Measurements from ENCODE around the gene VSNL1.

VSNL1 gene

GRCh38 chr2:17610521-17610920 lies 70.0 kb downstream of the VSNL1 start:
- H3K9me3 ChIP-seq (ENCODE audit: severe bottlenecking) = no peaks in the 10 kb centered on the region
- H3K27me3 ChIP-seq (ENCODE audit: insufficient read depth, low read depth, severe bottlenecking) = no peaks in the 10 kb centered on the region
- no peak overlapping the region for H3K27ac ChIP-seq
- TF ChIP-seq CTCF (IDR thresholded peaks at IDR 0.05; ENCODE audit: low read depth, low read length) = no peak
- H3K4me3 ChIP-seq (ENCODE audit: low read depth, low read length) = no peak overlapping the region
- no peak for DNase-seq
- no peaks in the 10 kb centered on the region for H3K36me3 ChIP-seq

GRCh38 chr2:17611036-17611435 lies 70.5 kb downstream of the VSNL1 start:
- Histone ChIP-seq H3K4me3 (ENCODE audit: low read depth, low read length) (no peak overlapping the region), H3K27me3 (ENCODE audit: insufficient read depth, low read depth, severe bottlenecking) (no peaks in the 10 kb centered on the region), H3K27ac (no peak overlapping the region), H3K9me3 (ENCODE audit: severe bottlenecking) (no peaks in the 10 kb centered on the region), H3K36me3 (no peaks in the 10 kb centered on the region)
- TF ChIP-seq CTCF (IDR thresholded peaks at IDR 0.05; ENCODE audit: low read depth, low read length) = no peak
- DNase-seq = no peak

GRCh38 chr2:17614174-17614930 lies 73.9 kb downstream of the VSNL1 start:
- no peak for TF ChIP-seq CTCF (IDR thresholded peaks at IDR 0.05; ENCODE audit: low read depth, low read length)
- H3K27ac ChIP-seq = no peak overlapping the region
- no peaks in the 10 kb centered on the region for H3K27me3 ChIP-seq (ENCODE audit: insufficient read depth, low read depth, severe bottlenecking)
- no peaks in the 10 kb centered on the region for H3K36me3 ChIP-seq
- no peak overlapping the region for H3K4me3 ChIP-seq (ENCODE audit: low read depth, low read length)
- no peaks in the 10 kb centered on the region for H3K9me3 ChIP-seq (ENCODE audit: severe bottlenecking)
- no peak for DNase-seq

DNA sequence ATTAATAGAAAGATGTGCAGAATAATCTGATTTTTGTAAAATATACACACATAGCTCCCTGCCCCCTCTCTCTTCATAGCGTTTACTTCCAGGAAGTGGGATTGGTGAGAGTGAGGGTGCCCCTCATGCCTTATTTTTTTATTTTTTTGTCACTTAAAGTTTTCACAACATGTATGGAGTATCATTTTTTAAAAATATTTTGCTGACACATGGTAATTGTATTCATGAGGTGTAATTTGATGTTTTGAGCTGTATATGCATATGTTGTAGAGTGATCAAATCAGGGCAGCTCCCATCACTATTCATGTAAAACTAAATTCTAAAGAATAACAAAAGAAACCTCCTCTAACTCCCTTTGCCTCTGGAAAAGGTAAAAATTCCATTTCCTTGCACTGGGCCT lies 74.7 kb downstream of the VSNL1 start:
- no peaks in the 10 kb centered on the region for H3K36me3 ChIP-seq
- no peak for DNase-seq
- no peak for TF ChIP-seq CTCF (IDR thresholded peaks at IDR 0.05; ENCODE audit: low read depth, low read length)
- H3K27ac ChIP-seq = no peak overlapping the region
- H3K4me3 ChIP-seq (ENCODE audit: low read depth, low read length) = no peak overlapping the region
- H3K9me3 ChIP-seq (ENCODE audit: severe bottlenecking) = no peaks in the 10 kb centered on the region
- H3K27me3 ChIP-seq (ENCODE audit: insufficient read depth, low read depth, severe bottlenecking) = no peaks in the 10 kb centered on the region

DNA sequence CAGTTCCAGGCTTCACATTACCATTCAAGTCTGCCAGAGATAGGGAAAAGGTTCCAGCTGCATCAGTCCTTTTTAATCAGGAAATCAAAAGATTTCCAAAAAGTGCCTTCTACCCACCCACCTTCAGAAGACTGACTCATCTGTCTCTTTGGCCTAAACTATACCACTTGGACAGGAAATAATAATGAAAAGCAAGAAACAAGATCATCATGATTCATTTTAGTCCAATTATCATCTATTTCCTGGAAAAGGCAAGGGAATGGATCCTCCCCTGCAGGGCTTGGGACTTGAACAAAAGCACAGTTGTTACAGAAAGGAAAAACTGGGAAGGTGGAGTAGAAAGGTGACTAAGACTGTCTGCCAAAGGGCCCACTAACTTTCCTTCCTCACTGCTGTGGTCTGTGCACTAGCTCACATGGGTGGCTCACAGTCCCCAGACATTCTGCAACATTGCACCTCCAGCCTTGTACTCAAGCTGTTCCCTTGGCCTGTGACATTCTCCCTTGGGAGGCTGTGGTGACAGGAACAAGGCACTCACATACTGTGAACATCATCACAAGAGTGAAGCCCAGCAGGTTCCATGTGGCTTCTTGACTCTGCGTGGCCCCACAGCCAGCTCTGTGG lies 75.3 kb downstream of the VSNL1 start:
- no peaks in the 10 kb centered on the region for H3K9me3 ChIP-seq (ENCODE audit: severe bottlenecking)
- no peak for TF ChIP-seq CTCF (IDR thresholded peaks at IDR 0.05; ENCODE audit: low read depth, low read length)
- no peak for DNase-seq
- H3K27me3 ChIP-seq (ENCODE audit: insufficient read depth, low read depth, severe bottlenecking) = no peaks in the 10 kb centered on the region
- H3K27ac ChIP-seq = no peak overlapping the region
- no peak overlapping the region for H3K4me3 ChIP-seq (ENCODE audit: low read depth, low read length)
- no peaks in the 10 kb centered on the region for H3K36me3 ChIP-seq
